HG03039 (cell line): ENCODE data around the gene ELAVL3.
"Not testable (repeated sequence)": the region's sequence is repeated elsewhere in the genome, so short reads cannot be mapped to it uniquely, and the experiment has no call there.

Experiments
- ATAC-seq: cut with Tn5 transposase; IDR thresholded peaks from one replicate; pipeline ENCODE4 v1.9.1; 2021; ENCODE audit warnings: mild to moderate bottlenecking, moderate library complexity; ENCODE audit not compliant: unreplicated experiment

ELAVL3 gene

GRCh38 chr19:11444059-11444458, 36.8 kb downstream of the ELAVL3 start:
- ATAC-seq: no peak

- ATAC-seq: no peak
Observed at GRCh38 chr19:11437955-11438354, 42.9 kb downstream of the ELAVL3 start.

- ATAC-seq: no peak
Observed at GRCh38 chr19:11435833-11436313, 45.0 kb downstream of the ELAVL3 start.

- peak; percentile 84 for ATAC-seq
Observed at GRCh38 chr19:11435057-11435832, 45.6 kb downstream of the ELAVL3 start, which contains the start of the genes ODAD3 and PRKCSH. TSS of gene ODAD3 (minus strand) at chr19:11435121. CDS start at chr19:11435016, 105 bp downstream. TSS of gene PRKCSH (plus strand) at chr19:11435635. CDS start at chr19:11436118, 483 bp downstream.

- peak; percentile 12 for ATAC-seq
Observed at GRCh38 chr19:11434703-11435056, 46.2 kb downstream of the ELAVL3 start.

GRCh38 chr19:11433526-11433925, 47.3 kb downstream of the ELAVL3 start:
- not testable (repeated sequence) for ATAC-seq

GRCh38 chr19:11426656-11427055, 54.2 kb downstream of the ELAVL3 start:
- ATAC-seq: no peak

- ATAC-seq: no peak
Observed at GRCh38 chr19:11425719-11426457, 55.0 kb downstream of the ELAVL3 start.

GRCh38 chr19:11423791-11424181, 57.1 kb downstream of the ELAVL3 start:
- no peak for ATAC-seq

GRCh38 chr19:11423164-11423790, 57.6 kb downstream of the ELAVL3 start:
- no peak for ATAC-seq

GRCh38 chr19:11422163-11423065, 58.4 kb downstream of the ELAVL3 start:
- ATAC-seq: peak; percentile 44

- no peak for ATAC-seq
Observed at GRCh38 chr19:11421371-11422098, 59.3 kb downstream of the ELAVL3 start.

- no peak for ATAC-seq
Observed at GRCh38 chr19:11420429-11421370, 60.1 kb downstream of the ELAVL3 start.

- no peak for ATAC-seq
Observed at GRCh38 chr19:11418549-11419506, 62.0 kb downstream of the ELAVL3 start, which contains the start of gene RGL3. TSS of gene RGL3 (minus strand) at chr19:11419314. CDS start at chr19:11419278, 36 bp downstream.

- ATAC-seq: no peak
Observed at GRCh38 chr19:11418094-11418548, 62.7 kb downstream of the ELAVL3 start.

GRCh38 chr19:11416346-11417052, 64.3 kb downstream of the ELAVL3 start:
- no peak for ATAC-seq

- no peak for ATAC-seq
Observed at GRCh38 chr19:11414544-11414943, 66.3 kb downstream of the ELAVL3 start.
